Smooth muscle cell of the brain vasculature (primary cell): ENCODE results near the gene URGCP.

Experiments
- DNase-seq: peaks from one replicate; pipeline ENCODE4 v3.0.0-alpha.2; 2012; ENCODE audit warnings: low read depth, low spot score

URGCP gene, protein sequence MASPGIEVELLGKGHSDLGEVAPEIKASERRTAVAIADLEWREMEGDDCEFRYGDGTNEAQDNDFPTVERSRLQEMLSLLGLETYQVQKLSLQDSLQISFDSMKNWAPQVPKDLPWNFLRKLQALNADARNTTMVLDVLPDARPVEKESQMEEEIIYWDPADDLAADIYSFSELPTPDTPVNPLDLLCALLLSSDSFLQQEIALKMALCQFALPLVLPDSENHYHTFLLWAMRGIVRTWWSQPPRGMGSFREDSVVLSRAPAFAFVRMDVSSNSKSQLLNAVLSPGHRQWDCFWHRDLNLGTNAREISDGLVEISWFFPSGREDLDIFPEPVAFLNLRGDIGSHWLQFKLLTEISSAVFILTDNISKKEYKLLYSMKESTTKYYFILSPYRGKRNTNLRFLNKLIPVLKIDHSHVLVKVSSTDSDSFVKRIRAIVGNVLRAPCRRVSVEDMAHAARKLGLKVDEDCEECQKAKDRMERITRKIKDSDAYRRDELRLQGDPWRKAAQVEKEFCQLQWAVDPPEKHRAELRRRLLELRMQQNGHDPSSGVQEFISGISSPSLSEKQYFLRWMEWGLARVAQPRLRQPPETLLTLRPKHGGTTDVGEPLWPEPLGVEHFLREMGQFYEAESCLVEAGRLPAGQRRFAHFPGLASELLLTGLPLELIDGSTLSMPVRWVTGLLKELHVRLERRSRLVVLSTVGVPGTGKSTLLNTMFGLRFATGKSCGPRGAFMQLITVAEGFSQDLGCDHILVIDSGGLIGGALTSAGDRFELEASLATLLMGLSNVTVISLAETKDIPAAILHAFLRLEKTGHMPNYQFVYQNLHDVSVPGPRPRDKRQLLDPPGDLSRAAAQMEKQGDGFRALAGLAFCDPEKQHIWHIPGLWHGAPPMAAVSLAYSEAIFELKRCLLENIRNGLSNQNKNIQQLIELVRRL

GRCh38 chr7:43906331-43907010 lies at the start of gene URGCP:
TSS of gene URGCP (minus strand) at chr7:43906596. CDS start at chr7:43906575, 21 bp downstream.
- DNase-seq: no peak

GRCh38 chr7:43956027-43956426 lies 49.6 kb upstream of the URGCP start:
- DNase-seq: no peak

DNA sequence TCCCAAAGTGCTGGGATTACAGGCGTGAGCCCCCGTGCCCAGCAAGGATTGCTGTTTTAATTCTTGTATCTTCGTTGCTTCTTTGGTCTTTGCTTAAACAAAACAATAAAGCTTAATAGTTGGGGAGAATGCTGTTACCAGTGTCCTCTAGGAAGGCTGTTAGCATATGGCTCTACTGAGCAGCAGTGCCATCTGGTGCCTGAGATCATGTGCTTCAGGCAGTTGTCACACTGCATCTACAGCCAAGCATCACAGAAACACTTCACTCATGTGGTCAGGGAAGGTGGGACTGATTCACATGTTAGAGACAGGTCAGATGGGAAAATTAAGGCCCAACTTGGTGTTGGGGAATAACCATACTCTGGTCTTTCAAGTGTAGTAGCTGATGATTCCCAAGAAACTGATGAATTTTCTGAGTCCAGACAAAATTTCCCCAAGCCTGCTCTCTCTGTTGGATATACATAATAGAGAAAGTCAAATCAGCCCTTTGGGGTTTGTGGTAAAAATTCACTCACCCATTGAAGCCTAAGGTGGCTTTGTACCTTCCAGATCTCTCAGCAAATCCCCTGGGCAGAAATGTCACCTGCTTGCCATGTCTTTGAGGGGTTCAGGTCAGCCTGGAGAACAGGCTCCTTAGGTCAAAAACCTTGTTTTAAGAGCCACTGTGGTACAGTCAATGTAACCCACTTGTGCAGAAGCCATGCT lies 48.3 kb upstream of the URGCP start:
- peak; percentile 20 for DNase-seq

DNA sequence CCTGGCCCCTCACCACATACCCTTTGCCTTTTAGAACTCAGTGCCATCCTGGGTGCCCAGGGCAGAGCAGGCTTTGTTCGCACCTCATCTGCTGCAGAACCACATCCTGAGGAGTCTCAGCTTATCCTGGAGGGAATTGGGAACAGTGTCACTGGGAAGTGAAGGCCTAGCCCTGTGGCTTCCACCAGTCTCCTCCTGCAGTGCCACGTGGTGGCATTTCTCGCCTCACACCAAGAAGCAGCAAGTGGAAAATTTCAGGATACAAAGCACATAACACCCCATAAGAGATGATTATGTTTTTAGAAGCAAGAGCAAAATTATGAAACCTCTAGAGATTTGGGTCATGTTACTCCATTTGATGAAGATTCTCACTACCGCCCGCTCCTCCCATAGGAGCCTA lies 46.7 kb upstream of the URGCP start:
- DNase-seq: no peak

- DNase-seq: no peak
Observed at GRCh38 chr7:43952028-43952427, 45.6 kb upstream of the URGCP start.

GRCh38 chr7:43944286-43944685 lies 37.9 kb upstream of the URGCP start:
- no peak for DNase-seq

DNA sequence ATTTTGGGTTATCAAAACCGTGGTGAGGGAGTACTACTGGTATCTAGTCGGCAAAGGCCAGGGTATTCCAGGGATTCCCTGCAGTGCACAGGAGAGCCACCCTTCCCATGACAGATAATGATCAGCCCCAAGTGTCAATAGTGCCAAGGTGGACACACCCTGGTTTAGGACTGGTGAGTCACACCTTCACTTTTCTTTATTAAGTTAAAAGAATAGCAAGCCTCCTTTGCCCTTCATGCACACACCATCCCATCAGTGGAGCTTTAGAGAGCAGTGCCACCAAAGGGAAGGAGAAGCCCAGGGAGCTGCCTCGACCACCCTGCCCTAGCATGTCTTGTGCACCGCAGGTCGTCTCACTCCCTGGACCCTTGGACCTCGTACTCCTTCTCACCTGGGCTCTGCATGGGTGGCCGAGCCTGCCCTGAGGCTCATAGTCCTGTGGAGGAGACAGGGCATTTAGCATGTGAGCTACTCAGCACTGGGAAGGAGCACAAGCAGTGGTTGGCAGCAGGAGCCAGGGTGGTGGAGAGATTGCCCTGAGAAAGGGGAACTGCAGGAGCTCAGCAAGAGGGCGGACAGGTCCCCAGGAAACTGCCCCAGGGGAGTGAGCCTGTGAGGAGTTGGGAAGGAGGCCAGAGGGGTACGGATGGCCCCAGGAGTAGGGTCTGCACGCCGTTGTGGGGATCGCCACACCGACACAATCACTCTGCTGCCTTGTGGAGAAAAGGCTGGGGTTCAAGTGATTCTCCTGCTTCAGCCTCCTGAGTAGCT lies 37.2 kb upstream of the URGCP start:
- DNase-seq: no peak

- DNase-seq: no peak
Observed at GRCh38 chr7:43942997-43943396, 36.6 kb upstream of the URGCP start.

DNA sequence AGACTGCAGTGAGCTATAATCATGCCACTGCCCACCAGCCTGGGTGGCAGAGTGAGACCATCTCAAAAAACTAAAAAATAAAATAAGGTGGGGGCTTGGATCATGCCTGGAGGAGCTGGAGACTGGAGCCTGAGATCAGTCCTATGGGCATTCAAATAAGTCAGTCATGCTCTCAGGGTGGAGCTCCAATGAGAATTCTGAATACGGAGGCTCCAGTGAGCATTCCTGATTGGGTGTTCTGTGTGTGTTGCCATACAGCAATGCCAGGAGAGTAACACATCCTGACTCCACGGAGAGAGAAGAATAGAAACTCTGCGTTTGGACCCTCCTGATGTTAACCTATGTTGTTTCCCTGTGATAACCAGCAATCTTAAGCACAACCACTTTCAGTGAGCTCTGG lies 35.9 kb upstream of the URGCP start:
- DNase-seq: no peak

DNA sequence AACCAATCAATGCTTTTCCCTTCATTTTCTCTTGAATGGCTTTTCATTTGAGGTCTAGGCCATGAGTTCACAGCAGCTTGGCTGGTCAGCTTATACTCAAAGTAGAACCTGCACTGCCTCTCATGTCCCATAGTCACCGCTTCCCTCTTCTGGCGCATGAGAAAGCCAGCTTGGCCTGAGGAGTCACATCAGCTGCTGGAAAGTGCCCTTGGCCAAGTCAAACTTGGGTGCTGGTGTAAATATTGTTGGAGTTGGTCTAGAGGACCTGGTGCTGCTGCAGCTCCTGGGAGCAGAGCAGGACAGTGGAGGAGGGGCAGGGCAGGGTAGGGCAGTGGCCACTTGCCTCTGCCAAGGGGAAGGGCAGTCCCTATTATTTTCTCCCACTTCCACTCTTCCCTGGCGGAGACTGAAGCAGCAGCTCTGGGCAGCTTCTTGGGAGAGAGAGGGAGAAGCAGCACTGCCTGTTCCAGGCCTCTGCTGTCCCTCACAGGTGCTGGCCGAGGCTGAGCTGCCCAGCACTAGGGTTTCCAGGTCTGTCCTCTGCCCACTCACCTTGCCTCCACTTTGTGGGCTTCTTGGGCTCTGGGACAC lies 32.6 kb upstream of the URGCP start:
- DNase-seq: no peak

DNA sequence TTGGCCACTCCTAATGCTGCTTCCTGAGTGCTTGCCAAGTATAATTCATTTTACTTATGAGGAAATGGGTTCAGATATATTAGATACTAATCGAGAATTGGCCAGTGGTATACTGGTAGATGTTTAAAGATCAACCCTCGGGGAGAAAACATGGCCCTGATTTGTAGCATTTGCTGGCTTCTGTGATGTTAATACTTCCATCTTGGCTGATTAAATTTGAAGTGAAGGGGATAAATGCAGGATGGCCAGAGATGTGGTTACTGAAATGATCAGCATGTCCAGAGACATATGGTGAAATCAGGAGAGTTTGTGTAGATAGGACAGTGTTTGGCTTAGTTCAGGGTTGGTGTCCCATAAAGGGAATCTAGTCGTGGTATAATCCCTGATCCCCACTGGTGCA lies 31.0 kb upstream of the URGCP start:
- no peak for DNase-seq

DNA sequence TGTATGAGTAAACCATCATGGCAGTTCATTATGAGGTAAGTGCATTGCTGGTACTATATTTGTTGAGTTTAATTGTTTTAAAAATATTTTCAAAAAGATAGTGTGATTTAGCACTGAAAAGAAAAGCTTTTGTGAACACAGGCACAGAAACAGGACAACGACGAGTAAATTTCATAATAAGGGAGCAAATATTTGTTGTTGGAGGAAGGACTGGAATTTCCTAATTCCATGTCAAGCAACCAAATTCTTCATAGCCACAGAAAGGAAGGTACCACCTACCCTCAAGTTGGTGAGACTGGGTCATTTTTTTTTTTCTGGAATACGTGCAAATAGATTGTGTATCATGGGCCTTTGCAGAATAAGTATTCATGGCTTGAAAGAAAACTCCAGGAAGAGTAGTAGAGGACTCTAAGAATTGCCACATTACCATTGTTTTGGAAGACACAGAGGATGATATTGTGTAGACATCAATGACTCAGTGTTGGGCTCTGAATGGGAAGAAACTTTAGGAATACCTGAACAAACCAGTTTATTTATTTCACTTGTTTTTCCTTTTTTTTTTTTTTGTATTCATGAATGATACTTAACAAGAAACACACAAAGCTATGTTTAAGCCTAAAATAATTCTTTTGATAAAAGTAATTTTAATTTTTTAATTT lies 27.6 kb upstream of the URGCP start:
- DNase-seq: no peak

DNA sequence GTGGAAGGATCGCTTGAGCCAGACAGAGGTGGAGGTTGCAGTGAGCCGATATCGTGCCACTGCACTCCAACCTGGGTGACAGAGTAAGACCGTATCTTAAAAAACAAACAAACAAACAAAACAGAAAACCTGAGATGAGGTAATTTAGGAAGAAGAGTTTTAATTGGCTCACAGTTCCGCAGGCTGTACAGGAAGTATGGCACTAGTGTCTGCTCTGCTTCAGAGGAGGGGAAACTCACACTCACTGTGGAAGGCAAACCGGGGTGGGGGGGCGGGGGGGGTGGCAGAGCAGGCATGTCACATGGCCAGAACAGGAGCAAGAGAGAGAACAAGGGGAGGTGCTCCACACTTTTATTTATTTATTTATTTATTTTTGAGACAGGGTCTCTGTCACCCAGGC lies 24.9 kb upstream of the URGCP start:
- DNase-seq: no peak

- no peak for DNase-seq
Observed at GRCh38 chr7:43929529-43930457, 23.4 kb upstream of the URGCP start.

DNA sequence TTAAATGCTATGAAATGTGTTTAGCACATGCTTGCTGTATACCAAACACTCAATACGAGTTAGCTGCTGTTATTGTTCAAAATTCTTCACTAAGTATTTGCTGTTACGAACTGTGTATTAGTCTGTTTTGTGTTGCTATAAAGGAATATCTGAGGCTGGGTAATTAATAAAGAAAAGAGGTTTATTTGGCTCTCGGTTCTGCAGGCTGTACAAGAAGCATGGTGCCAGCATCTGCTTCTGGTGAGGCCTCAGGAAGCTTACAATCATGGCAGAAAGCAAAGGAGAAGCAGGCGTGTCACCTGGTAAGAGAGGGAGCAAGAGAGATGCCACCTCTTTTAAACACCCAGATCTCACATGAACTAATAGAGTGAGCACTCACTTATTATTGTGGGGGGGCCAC lies 21.4 kb upstream of the URGCP start:
- DNase-seq: no peak

DNA sequence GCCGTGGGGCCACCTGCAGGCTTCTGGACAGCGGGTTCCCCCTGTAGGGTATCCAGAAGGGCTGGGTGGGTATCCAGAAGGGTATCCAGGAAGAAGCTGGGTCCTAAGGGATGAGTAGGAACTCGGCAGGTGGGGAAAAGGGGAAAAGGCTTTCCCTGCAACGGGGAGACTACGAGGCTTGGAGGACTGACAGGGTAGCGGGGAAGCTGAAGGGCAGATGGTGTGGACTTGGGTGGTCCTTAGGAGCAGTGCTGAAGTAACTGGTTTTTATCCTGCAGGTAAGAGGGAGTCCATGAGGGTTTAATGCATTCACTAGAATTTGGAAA lies 20.4 kb upstream of the URGCP start:
- DNase-seq: no peak

DNA sequence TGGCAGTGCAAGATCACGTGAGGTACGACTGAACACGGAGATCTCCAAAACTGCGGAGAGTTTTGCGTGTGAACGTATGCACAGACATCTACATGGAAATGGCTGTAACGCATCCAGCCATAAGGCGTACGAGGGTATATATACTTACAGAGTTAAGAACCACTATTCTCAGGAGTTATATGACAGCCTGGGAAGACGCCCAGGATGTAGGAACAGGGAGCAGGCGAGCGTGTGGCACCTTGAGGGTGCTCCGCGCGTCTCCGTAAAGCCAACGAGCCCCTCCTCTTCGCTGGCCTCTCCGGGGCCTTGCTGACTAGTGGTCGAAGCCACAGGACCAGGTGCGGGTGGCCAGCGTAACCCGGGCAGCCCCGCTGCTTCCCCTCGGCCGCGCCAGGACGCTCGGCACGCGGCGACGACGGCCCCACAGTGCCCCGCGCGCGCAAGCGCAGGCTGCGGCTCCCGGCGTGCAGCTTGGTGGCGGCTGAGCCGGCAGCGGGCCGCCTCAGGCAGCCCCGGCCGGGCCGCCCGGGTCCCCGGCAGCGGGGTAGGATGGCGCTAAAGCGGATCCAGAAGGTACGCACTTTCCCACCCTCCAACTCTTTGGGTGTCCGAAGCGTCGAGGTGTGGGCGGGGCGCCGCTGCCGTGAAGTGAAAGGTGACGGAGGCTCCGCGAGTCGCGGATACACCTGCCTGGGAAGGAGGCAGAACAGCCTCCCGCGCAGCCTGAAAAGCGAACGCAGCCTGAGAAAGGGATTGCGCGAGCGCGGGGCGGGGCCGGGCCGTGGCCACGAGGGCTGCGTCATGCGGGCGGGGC lies 19.8 kb upstream of the URGCP start, which contains the start of gene UBE2D4:
Gene UBE2D4 (plus strand): TSS at position 453 of the 814 bp plus-strand sequence. CDS start 97 bp downstream, at position 550.
- no peak for DNase-seq

DNA sequence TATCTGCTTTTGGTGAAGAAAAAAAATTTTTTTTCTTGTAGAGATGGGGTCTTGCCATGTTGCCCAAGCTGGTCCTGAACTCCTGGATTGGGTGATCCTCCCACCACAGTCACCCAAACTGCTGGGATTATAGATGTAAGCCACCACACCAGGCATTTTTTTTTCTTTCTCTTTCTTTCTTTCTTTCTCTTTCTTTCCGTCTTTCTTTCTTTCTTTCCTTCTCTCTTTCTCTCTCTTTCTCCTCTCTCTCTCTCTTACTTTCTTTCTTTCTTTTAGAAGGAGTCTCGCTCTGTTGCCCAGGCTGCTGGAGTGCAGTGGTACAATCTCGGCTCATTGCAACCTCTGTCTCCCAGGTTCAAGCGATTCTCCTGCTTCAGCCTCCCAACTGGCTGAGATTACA lies 16.3 kb upstream of the URGCP start:
- DNase-seq: no peak
